Activated T-cell treated with anti-CD3 and anti-CD28 coated beads, Interleukin-2, amount 50 U/mL, for 4 hours (primary cell): ENCODE data around the gene ZFYVE28. TPM values are rescaled to one million over a fixed set of nuclear protein-coding genes. Genes with fewer than 3 reads are reported as not detected.

Source experiments
- ATAC-seq, 2 donors: fragments of 200-7000 bp; cut with Tn5 transposase; one replicate each; pipeline ENCODE4 v1.10.0; 2021
- DNase-seq: peaks from one replicate; pipeline ENCODE4 v3.0.0-alpha.2; 2020
- H3K27me3 Mint-ChIP-seq: one replicate; pipeline ENCODE4 v1.8.0; 2021; ENCODE audit warnings: low read depth, mixed read lengths
- H3K36me3 Mint-ChIP-seq: one replicate; pipeline ENCODE4 v1.8.0; 2022; ENCODE audit warnings: mixed read lengths; ENCODE audit not compliant: insufficient read depth
- H3K4me1 Mint-ChIP-seq: one replicate; pipeline ENCODE4 v1.8.0; 2021; ENCODE audit warnings: low read depth, mixed read lengths
- H3K4me3 Mint-ChIP-seq: one replicate; pipeline ENCODE4 v1.8.0; 2021; ENCODE audit warnings: mild to moderate bottlenecking, moderate library complexity, mixed read lengths
- H3K9me3 Mint-ChIP-seq: one replicate; pipeline ENCODE4 v1.8.0; 2021; ENCODE audit warnings: mixed read lengths
- total RNA-seq, 3 donors: library from RNA; stranded (reverse); gene quantifications; one replicate each; pipeline ENCODE4 v1.2.1, GENCODE V29; 2021

The ZFYVE28 gene
- total RNA-seq, 3 donors from 2014 or later: 7.0 to 10.1 (median 7.1) TPM

DNA sequence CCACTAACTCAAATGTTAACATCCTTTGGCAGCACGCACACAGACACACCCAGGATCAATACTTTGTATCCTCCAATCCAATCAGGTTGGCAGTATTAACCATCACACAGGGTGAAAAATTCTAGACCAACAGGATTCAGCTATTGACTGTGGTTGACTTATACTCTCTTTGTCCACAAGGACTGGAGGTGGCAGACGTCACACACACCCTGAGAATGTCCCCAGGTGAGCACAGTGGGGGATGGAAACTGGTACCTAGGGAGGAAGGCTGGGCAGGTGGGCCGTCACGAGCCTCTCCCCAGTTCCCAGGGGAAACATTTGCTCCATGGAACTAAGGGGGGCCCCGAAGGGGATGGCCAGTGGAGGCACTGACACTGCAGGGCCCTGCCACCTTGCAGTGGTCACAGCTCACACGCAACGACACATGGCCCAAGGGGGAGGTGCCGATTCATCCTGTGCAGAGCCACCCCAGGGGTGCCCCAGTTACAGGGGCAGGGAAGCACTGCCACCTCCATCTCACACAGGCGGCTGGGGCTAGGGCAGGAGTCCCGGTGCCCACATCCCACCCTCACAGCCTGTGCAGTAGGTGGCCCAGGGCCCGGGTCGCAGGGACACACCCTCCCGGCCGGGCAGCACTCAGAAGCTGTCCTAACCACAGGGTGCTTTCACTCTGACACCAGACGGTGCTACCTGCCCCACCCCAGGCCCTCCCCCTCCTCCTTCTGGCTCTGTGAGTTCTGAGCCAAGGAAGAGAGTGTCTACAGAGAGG, 17.4 kb downstream of the ZFYVE28 start:
- H3K36me3 Mint-ChIP-seq: no peaks in the 10 kb centered on the region
- no peaks in the 10 kb centered on the region for H3K27me3 Mint-ChIP-seq
- DNase-seq (no peak), ATAC-seq (peak in 1 of 2 donors; percentile 41)
- H3K4me1 Mint-ChIP-seq: peaks cover 25% of the 10 kb centered on the region
- no peak overlapping the region for H3K4me3 Mint-ChIP-seq
- H3K9me3 Mint-ChIP-seq: no peaks in the 10 kb centered on the region

DNA sequence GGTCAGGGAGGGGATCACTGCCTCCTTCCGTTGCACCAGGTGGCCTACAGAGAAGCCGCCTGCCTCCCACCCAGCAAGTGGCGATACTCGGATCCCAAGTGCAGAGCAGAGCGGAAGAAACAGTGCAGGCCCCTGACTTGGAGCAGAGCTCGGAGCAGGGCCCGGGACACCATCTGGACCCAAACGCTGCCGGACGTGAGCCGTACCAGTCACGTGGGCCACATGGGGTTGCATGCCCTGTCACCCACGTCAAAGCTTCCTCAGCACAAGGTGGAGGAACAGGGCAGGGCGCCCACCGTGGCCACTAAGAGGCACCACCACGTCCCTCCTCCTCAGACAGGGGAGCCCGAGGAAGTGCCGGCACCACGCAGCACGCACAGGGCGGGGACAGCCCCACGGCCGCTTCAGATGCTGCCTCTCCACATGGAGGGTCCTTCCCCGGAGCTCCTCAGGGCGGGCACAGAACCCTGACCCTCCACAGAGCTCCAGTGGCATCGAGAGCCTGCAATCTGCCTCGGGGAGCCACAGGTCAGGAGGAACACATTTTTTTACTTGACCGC, 18.7 kb downstream of the ZFYVE28 start:
- no peaks in the 10 kb centered on the region for H3K27me3 Mint-ChIP-seq
- DNase-seq: no peak
- H3K36me3 Mint-ChIP-seq: no peaks in the 10 kb centered on the region
- no peaks in the 10 kb centered on the region for H3K9me3 Mint-ChIP-seq
- ATAC-seq: no peak
- H3K4me3 Mint-ChIP-seq: no peak overlapping the region
- H3K4me1 Mint-ChIP-seq: peaks cover 31% of the 10 kb centered on the region

DNA sequence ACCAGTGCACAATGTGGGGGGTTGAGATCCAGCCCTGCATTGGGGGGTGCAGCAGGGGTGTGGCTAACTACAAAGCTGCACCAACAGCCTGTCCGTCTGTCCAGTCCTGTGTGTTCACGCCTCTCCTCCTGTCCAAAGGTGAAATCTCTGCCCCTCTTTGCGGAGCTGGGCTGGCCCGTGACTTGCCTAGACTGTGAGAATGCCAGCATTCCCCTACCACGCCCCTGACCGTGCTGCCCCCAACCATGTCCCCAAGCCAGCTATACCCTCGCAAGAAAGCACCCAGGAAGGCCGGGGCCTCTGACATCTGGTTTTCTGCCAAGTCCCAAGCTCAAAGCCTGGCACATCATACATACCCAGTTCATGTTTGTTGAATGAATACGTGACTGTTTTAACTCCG, 19.2 kb downstream of the ZFYVE28 start:
- H3K4me1 Mint-ChIP-seq: peaks cover 34% of the 10 kb centered on the region
- H3K4me3 Mint-ChIP-seq: no peak overlapping the region
- H3K27me3 Mint-ChIP-seq: no peaks in the 10 kb centered on the region
- ATAC-seq (no peak), DNase-seq (no peak)
- H3K36me3 Mint-ChIP-seq: no peaks in the 10 kb centered on the region
- H3K9me3 Mint-ChIP-seq: no peaks in the 10 kb centered on the region

DNA sequence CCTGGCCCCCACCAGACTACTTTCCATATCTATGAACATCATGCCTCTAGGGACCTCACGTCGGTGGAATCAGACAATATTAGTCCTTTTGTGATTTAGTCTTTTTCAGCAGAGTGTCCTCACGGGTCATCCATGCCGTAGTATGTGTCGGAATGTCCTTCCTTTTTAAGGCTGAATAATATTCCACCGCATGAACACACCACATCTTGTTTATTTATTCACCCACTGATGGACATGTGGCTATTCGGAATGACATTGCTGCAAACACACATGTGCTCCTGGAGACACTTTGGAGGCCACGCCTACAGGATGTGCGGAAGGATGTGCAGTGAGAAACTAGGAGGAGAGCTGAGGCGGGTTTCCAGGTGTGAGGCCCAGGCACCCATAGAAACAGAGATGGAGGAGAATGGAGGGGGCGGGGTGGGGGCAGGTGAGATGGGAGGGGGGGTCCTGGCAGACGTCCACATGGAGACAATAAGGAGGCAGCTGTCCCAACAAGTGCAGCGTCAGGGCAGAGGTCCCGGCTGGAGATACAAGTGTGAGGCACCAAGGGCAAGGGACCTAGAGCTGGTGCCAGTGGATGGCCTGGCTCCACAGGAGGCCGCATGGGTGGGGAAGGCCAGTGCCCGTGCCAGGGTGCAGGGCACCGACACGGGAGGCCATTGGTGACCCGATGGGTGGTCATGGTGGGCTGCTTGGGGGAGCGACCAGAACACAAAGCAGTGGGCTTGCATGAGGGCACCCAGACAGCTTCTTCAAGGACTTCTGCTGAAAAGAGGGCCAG, 20.7 kb downstream of the ZFYVE28 start:
- no peaks in the 10 kb centered on the region for H3K27me3 Mint-ChIP-seq
- peaks cover 45% of the 10 kb centered on the region for H3K4me1 Mint-ChIP-seq
- no peaks in the 10 kb centered on the region for H3K36me3 Mint-ChIP-seq
- no peak overlapping the region for H3K4me3 Mint-ChIP-seq
- DNase-seq: no peak
- ATAC-seq: no peak
- no peaks in the 10 kb centered on the region for H3K9me3 Mint-ChIP-seq

DNA sequence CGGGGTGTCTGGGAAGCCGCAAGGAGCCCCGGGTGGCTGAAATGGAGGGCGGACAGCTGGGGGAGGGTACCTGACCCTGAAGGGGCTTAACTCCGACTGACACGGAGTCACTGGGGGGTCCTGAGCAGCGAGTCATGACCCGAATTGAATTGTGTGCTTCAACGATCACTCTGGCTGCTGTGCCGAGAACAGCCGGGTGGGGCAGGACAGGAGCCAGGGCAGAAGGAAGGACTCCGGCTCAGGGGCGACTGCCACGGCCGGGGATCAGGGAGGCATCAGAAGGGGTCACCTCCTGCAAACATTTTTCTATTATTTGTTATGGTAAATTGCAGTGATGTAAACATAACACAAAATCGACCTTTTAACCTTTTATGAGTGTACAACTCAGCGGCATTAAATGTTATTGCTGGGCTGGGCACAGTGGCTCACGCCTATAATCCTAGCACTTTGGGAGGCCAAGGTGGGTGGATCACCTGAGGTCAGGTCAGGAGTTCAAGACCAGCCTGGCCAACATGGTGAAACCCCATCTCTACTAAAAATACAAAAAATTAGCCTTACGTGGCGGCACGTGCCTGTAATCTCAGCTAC, 21.6 kb downstream of the ZFYVE28 start:
- Mint-ChIP-seq H3K36me3 (no peaks in the 10 kb centered on the region), H3K27me3 (no peaks in the 10 kb centered on the region), H3K4me3 (no peak overlapping the region), H3K4me1 (peaks cover 39% of the 10 kb centered on the region), H3K9me3 (no peaks in the 10 kb centered on the region)
- DNase-seq: no peak
- ATAC-seq: no peak

DNA sequence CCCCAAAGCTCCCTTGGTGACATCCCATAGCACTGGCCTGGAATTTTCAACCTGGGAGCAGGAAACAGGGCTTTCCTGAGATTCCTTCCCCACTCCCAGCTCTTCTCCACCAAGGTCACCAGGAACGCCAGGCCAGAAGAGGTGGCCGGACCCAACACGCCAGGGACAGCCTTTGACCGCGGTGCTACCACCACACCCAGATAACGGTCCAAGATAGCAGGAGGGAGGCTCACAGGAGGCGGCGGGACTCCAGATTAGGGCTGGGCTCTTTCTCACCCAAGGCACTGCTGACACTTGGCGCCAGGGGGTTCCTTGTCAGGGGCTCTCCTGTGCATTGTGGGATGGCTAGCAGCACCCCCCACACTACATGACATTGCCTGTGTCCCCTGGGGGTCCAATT, 22.9 kb downstream of the ZFYVE28 start:
- no peaks in the 10 kb centered on the region for H3K9me3 Mint-ChIP-seq
- H3K4me3 Mint-ChIP-seq: no peak overlapping the region
- DNase-seq (no peak), ATAC-seq (no peak)
- H3K27me3 Mint-ChIP-seq: peaks cover 1% of the 10 kb centered on the region
- peaks cover 32% of the 10 kb centered on the region for H3K4me1 Mint-ChIP-seq
- H3K36me3 Mint-ChIP-seq: no peaks in the 10 kb centered on the region

DNA sequence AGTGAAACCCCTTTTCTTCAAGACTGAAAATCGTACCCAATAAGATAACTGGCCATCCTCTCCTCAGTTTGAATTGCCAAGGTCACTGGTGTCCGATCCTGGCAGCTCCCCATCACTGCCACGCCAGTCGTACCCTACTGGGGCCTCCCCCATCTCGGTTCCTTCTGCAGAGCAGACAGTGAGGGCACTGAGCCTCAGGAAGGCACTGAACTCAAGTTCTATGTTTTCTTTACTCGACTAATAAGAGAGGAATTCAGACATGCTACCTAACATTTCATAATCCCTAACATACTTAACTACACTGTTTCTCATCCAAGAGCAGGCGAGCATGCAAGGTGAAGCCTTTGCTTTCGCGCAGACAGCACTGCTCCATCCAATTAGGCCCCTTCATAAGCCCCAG, 23.4 kb downstream of the ZFYVE28 start:
- H3K4me1 Mint-ChIP-seq: peaks cover 29% of the 10 kb centered on the region
- no peak for DNase-seq
- H3K27me3 Mint-ChIP-seq: peaks cover 1% of the 10 kb centered on the region
- H3K9me3 Mint-ChIP-seq: no peaks in the 10 kb centered on the region
- no peaks in the 10 kb centered on the region for H3K36me3 Mint-ChIP-seq
- no peak overlapping the region for H3K4me3 Mint-ChIP-seq
- ATAC-seq: no peak

DNA sequence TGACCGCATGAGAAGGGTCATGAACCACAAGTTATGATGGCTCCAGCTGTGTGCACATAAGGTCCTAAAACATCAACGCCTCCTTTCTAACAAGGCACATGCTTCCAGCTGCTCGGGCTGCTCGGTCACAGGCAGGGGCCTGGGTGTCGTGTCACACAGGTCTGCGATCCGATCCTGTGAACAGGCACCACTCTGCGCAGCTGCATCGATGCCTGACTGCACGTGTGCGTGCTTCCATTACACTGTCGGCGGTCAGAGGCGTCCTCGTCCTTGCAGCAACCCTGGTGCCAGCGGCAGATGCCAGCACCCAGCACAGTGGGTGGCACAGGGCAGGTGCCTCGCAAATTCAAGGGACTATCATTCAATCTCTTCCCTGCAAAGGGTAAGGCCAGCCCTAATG, 23.9 kb downstream of the ZFYVE28 start:
- H3K4me3 Mint-ChIP-seq: no peak overlapping the region
- H3K4me1 Mint-ChIP-seq: peaks cover 31% of the 10 kb centered on the region
- no peak for ATAC-seq
- no peak for DNase-seq
- H3K36me3 Mint-ChIP-seq: no peaks in the 10 kb centered on the region
- no peaks in the 10 kb centered on the region for H3K9me3 Mint-ChIP-seq
- H3K27me3 Mint-ChIP-seq: peaks cover 1% of the 10 kb centered on the region

DNA sequence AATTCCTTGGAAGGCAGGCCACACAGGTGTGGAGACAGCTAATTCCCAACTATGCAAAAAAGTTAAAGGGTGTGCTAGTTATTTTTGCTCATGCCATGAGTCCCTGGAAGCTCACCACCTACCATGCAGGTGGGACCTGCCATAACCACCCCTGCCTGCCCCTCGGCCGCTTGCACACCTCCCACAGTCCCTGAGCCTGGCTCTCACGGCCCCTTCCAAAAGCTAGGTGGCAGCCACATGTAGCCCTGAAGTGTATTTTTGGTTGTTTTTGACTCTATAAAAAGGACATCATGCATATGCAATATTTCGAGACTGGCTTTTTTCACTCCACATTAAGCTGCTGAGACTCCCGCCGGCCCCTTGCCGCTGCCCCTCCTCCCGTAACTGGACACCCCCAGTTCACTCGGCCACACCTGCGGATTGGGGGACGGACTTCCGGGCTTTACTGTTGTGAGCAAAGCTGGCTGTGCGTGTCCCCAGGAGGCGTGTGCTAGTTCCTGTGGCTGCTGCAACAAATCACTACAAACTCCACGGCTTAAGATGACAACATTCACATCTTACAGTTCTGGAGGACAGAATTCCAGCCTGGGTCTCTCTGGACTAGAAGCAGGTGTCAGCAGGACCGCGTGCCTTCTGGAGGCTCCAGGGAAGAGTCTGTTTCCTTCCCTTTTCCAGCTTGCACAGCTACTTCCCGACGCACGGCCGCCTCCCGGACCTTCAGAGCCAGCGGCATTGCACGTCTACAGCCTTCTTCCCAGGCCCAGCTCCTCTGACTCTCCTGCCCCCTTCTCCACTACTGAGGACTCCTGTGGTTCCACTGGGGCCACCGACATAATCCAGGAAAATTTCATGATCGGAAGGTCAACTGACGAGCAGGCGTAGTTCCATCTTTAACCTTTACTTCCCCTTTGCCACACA, 24.8 kb downstream of the ZFYVE28 start:
- ATAC-seq (no peak), DNase-seq (no peak)
- peaks cover 1% of the 10 kb centered on the region for H3K27me3 Mint-ChIP-seq
- H3K9me3 Mint-ChIP-seq: no peaks in the 10 kb centered on the region
- H3K4me3 Mint-ChIP-seq: no peak overlapping the region
- H3K4me1 Mint-ChIP-seq: peaks cover 36% of the 10 kb centered on the region
- no peaks in the 10 kb centered on the region for H3K36me3 Mint-ChIP-seq

DNA sequence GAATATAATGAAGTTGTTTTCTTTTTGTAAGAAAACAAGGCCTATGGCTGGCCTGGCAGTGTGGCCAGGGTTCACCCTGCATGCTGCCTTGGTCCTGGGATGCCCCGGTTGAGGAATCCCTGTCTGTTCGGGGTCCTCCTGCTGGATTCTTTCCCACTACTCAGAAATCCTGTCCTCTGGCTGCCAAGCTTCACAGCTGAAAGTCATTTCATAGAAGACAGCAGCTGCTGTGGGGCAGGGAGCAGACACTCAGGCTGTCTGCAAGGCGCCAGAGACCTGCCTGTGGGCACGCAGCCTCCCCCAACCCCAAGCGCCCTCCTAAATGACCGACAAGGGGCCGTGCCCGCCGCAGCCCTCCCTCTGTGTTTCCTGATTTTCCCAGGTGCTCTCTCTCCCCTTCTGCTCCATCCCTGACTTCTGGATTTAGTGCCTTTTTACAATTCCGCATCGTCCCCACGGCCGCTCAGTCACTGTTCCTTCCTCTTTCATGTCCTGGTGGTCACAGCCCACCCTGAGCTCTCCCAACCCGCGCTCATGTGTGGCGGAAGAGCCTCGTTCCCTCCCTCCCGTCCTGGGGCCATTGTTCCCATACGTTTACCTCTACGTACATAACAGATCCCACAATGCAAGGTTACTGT, 27.5 kb downstream of the ZFYVE28 start:
- H3K36me3 Mint-ChIP-seq: no peaks in the 10 kb centered on the region
- DNase-seq: no peak

DNA sequence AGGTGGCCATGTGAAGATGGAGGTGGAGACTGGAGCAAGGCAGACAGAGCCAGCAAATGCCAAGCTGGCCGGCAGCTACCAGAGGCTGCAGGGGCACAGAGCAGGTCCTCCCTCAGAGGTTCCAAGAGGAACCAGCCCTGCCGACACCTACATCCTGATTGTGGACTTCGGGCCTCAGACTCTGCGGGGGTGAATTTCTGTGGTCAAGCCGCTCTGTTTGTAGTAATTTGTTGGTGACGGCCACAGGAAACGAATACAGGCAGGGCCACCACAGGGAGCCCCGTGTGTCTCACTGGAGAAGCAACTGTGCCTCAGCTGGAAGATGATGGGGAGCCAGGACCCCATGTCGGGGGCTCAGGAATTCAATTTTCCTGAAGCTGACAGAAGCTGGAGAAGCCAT, 28.3 kb downstream of the ZFYVE28 start:
- H3K4me1 Mint-ChIP-seq: peaks cover 38% of the 10 kb centered on the region
- no peak overlapping the region for H3K4me3 Mint-ChIP-seq
- DNase-seq (no peak), ATAC-seq (no peak)
- no peaks in the 10 kb centered on the region for H3K36me3 Mint-ChIP-seq
- no peaks in the 10 kb centered on the region for H3K9me3 Mint-ChIP-seq
- H3K27me3 Mint-ChIP-seq: peaks cover 1% of the 10 kb centered on the region

More for the DNA sequence above, 27.5 kb downstream of the ZFYVE28 start:
- Mint-ChIP-seq H3K27me3 (peaks cover 1% of the 10 kb centered on the region), H3K4me3 (no peak overlapping the region), H3K4me1 (peaks cover 39% of the 10 kb centered on the region), H3K9me3 (no peaks in the 10 kb centered on the region)
- no peak for ATAC-seq

DNA sequence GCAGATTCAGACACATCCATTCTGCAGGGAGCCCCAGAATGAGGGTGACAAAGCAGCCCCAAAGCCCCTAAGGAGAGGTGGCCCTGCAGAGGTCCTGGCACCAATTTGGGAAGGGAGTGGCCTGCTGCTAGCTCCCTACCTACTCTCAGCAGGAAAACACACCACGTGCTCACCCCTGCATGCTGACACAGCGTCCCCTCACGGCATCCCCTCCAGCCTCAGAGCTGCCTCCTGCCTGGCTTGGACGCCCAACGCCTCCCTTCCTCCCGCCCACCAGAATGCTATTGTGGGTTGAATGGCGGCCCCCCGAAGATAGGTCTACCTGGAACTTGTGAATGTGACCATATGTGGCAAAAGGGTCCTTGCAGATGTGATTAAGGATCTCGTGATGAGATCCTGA, 28.8 kb downstream of the ZFYVE28 start:
- ATAC-seq: no peak
- peaks cover 33% of the 10 kb centered on the region for H3K4me1 Mint-ChIP-seq
- no peak overlapping the region for H3K4me3 Mint-ChIP-seq
- DNase-seq: no peak
- H3K9me3 Mint-ChIP-seq: no peaks in the 10 kb centered on the region
- peaks cover 1% of the 10 kb centered on the region for H3K27me3 Mint-ChIP-seq
- H3K36me3 Mint-ChIP-seq: no peaks in the 10 kb centered on the region

DNA sequence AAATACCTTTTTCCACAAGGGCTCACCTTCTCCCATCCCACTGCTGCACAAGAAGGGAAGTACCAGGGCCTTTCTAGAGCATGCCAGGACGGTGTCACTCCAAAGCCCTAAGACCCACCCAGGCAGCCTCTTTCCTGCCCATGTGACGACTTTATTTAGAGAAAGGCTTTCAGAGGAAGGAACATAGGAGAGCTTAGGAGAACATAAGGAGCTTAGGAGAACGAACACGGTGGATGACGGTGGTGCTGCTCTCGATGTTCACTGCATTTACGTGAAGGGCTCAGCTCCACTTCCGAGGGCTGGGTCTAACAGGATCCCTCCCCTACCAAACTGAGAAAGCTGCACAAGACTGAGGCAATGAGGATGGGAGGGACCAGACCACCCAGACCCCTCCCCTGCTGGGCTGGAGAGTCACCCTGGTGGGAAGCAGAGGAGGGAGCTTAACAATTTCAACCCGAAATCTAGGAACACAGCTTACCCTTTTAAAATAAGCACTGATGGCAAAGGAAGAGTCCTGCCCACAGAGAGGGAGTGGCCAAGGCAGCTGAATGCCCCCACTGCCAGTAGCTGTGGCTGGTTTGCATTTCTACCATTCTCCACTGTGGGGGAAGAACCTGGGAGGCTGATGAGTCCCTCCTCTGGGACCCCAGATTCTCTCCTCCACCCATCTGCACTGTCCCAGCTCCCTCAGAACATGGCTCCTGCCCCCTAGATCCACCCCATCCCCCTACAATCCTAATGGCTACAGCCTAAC, 29.8 kb downstream of the ZFYVE28 start:
- H3K27me3 Mint-ChIP-seq: peaks cover 1% of the 10 kb centered on the region
- no peak overlapping the region for H3K4me3 Mint-ChIP-seq
- H3K36me3 Mint-ChIP-seq: no peaks in the 10 kb centered on the region
- H3K9me3 Mint-ChIP-seq: no peaks in the 10 kb centered on the region
- DNase-seq: no peak
- ATAC-seq: no peak
- H3K4me1 Mint-ChIP-seq: peaks cover 29% of the 10 kb centered on the region
